ENCODE results near the gene GRK2. TPM values are rescaled to one million over a fixed set of nuclear protein-coding genes. Genes with fewer than 3 reads are reported as not detected.
A peak's percentile ranks its signal among the peaks of the same experiment; 100 is the strongest.

Gene GRK2
- total and polyA plus RNA-seq, 9 of the 15 experiments (the other 6 are each of a cell fraction or from before 2014, with no cell fraction given), result 0.24 to 95.8 (median 56.5) TPM

- no peak for TF ChIP-seq GTF2F1 (IDR thresholded peaks at IDR 0.05; ENCODE audit: low read depth, low read length)
- TF ChIP-seq PATZ1 (CRISPR knock-in tag; IDR thresholded peaks at IDR 0.05; ENCODE audit: borderline replicate concordance), result no peak
These were observed 26.4 kb downstream of the GRK2 start (continued) for GRCh38 chr11:67292671-67293070.

- BruUV-seq (replicated peaks), result no TSS peak
- intact Hi-C loops (cut with micrococcal nuclease) (no loop called here), in situ Hi-C loops (cut with MboI) (no loop called here)
- H3K9me3 ChIP-seq (replicated peaks; ENCODE audit: control insufficient read depth, insufficient read depth, low read depth, low read length), result peaks cover 9% of the 10 kb centered on the region; the same call in 1 of the 2 replicates
- ATAC-seq (no peak), DNase-seq (ENCODE audit: extremely low read depth in 1 of 4, low spot score in 3 of 4) (no peak), FAIRE-seq (peak; percentile 35)
- no peak overlapping the region for H3K4me2 ChIP-seq (ENCODE audit: insufficient read depth, low read length)
- H3K4me3 ChIP-seq, result no peak overlapping the region
- no peaks in the 10 kb centered on the region for H4K20me1 ChIP-seq (replicated peaks; ENCODE audit: control insufficient read depth, insufficient read depth, low read length)
- ChIA-PET POLR2A (interaction anchor here (0.8 to 1.1 kb wide), 2 partner anchors 12 to 16 kb away, joined by 3 read pairs; no protein-coding TSS in a partner anchor), CTCF (ENCODE audit: low intra/inter-chr PET ratio) (no interaction called here)
- 0 out of 2 replicates have a peak, but pooled peaks have one; percentile 19 for TF ChIP-seq FOSL1 (tag; conservative IDR thresholded peaks at IDR 0.05)
- TF ChIP-seq KDM1A (IDR thresholded peaks at IDR 0.05), result peak; percentile 64 to 69; a peak in 2 of 4 replicates
- TF ChIP-seq MEIS2 (IDR thresholded peaks at IDR 0.05; ENCODE audit: partially characterized antibody), result peak; percentile 8
- peak; percentile 76 for TF ChIP-seq NFIC (IDR thresholded peaks at IDR 0.05)
- TF ChIP-seq MAFF (IDR thresholded peaks at IDR 0.05; ENCODE audit: low read length), result no peak
- no peak for TF ChIP-seq TARDBP (IDR thresholded peaks at IDR 0.05)
- no peak for TF ChIP-seq DIDO1 (tag; IDR thresholded peaks at IDR 0.05; ENCODE audit: low read depth)
- 0 out of 2 replicates have a peak, but pooled peaks have one; percentile 6 for TF ChIP-seq ATF3 (IDR thresholded peaks at IDR 0.05)
- TF ChIP-seq ATF3 (CRISPR knock-in tag; conservative IDR thresholded peaks at IDR 0.05), result no peak
- peaks cover 15% of the 10 kb centered on the region for H3K79me2 ChIP-seq (ENCODE audit: control insufficient read depth, insufficient read depth, low read length)
- WGBS (ENCODE audit: insufficient coverage, low coverage, missing lambda C conversion rate), result 53% methylated on average over 3 of the region's 3 CpGs
- H3K9ac ChIP-seq (ENCODE audit: insufficient read depth in 1 of 2, low read depth in 2 of 2, low read length in 2 of 2), result no peak overlapping the region
- no peaks in the 10 kb centered on the region for H3K27me3 ChIP-seq (ENCODE audit: control insufficient read depth in 2 of 2, insufficient read depth in 2 of 2, low read length in 2 of 2)
- no peak overlapping the region for H3K27ac ChIP-seq (ENCODE audit: extremely low read depth, low read depth, low read length)
- no peaks in the 10 kb centered on the region for H3K9me1 ChIP-seq (ENCODE audit: control insufficient read depth, insufficient read depth, low read length)
- H3K36me3 ChIP-seq (ENCODE audit: control insufficient read depth, insufficient read depth, low read length), result peaks cover 60% of the 10 kb centered on the region; the same call in 2 of the 3 replicates
- no peak overlapping the region for H2AFZ ChIP-seq (ENCODE audit: low read depth, low read length)
- peaks cover 1 to 29% of the 10 kb centered on the region in 2 experiments; a peak in 4 of 5 replicates for H3K4me1 ChIP-seq (replicated peaks in 1 of 2; ENCODE audit: control insufficient read depth in 2 of 2, insufficient read depth in 2 of 2, low read length in 2 of 2)
These were observed 26.8 kb downstream of the GRK2 start for GRCh38 chr11:67293090-67293489.

All from K562 (cell line).